K562 (cell line): Measurements from ENCODE around the gene ARHGAP24. TPM values are rescaled to one million over a fixed set of nuclear protein-coding genes. Genes with fewer than 3 reads are reported as not detected.

Source experiments
- ATAC-seq: fragments of 200-7000 bp; cut with Tn5 transposase; 3 replicates; pipeline ENCODE4 v1.9.1; 2020; ENCODE audit warnings: moderate library complexity
- BruUV-seq: library from RNA; stranded (reverse); fragments of 400-500 nt; replicated peaks from 2 replicates; lab custom pipeline; 2021; lab: Mats Ljungman, UMichigan
- CTCF ChIA-PET: fragments of 300-600 bp; formaldehyde crosslinking; extraction: SDS; loops from one replicate; lab custom pipeline; 2021; ENCODE audit warnings: low intra/inter-chr PET ratio; lab: Yijun Ruan, JAX
- POLR2A ChIA-PET: fragments of 300-600, 350-650 bp; sonication (Branson Sonifier 250); formaldehyde crosslinking; extraction: SDS; loops from one replicate; lab custom pipeline; 2021; ENCODE audit warnings: antibody characterized with exemption, inconsistent platforms; lab: Yijun Ruan, JAX
- DNase-seq, 4 experiments: peaks; one replicate each; pipeline versions ENCODE4 v3.0.0 to v3.0.0-alpha.2; 2011 to 2018; ENCODE audit warnings: low spot score in 3 of 4, mixed read lengths in 3 of 4; ENCODE audit errors: extremely low read depth in 1 of 4
- FAIRE-seq: peaks from 2 replicates; lab custom pipeline; 2011; peaks lifted over from hg19 to GRCh38; lab: Jason Lieb, UNC
- H2AFZ ChIP-seq: 2 replicates; pipeline ENCODE4 v1.6.0; 2011; ENCODE audit warnings: low read depth, low read length, control low read depth, inconsistent platforms
- H3K27ac ChIP-seq: fragments of 200-600 bp; 3 replicates; pipeline ENCODE4 v1.8.0; 2011; ENCODE audit warnings: low read depth, mild to moderate bottlenecking, control low read depth, inconsistent platforms, low read length, moderate library complexity, mixed read lengths; ENCODE audit errors: extremely low read depth
- H3K27me3 ChIP-seq, 2 experiments: fragments of 300-600 bp in 1 of 2; 2 replicates in 1 of 2; 3 replicates in 1 of 2; pipeline versions ENCODE4 v1.6.0 to v1.8.0; 2011; ENCODE audit warnings: inconsistent platforms in 2 of 2, low read length in 2 of 2, mild to moderate bottlenecking in 1 of 2, mixed read lengths in 1 of 2, moderate library complexity in 1 of 2; ENCODE audit not compliant: control insufficient read depth in 2 of 2, insufficient read depth in 2 of 2
- H3K36me3 ChIP-seq: fragments of 300-600 bp; 3 replicates; pipeline ENCODE4 v1.8.0; 2011; ENCODE audit warnings: mild to moderate bottlenecking, low read length, inconsistent platforms; ENCODE audit not compliant: control insufficient read depth, insufficient read depth
- H3K4me1 ChIP-seq, 2 experiments: fragments of 200-600 bp in 1 of 2; replicated peaks in 1 of 2; 2 replicates in 1 of 2; 3 replicates in 1 of 2; pipeline versions ENCODE4 v1.5.1 to v1.8.0; 2011; ENCODE audit warnings: inconsistent platforms in 2 of 2, low read length in 2 of 2, mild to moderate bottlenecking in 1 of 2, mixed read lengths in 1 of 2, moderate library complexity in 1 of 2; ENCODE audit not compliant: control insufficient read depth in 2 of 2, insufficient read depth in 2 of 2
- H3K4me2 ChIP-seq: 2 replicates; pipeline ENCODE4 v1.6.1; 2011; ENCODE audit warnings: low read length, control low read depth, inconsistent platforms, mixed read lengths; ENCODE audit not compliant: insufficient read depth
- H3K4me3 ChIP-seq: fragments of 200-600 bp; sonication (generic), shearing (Covaris generic); 2 replicates; pipeline ENCODE4 v1.5.1; 2016; ENCODE audit warnings: control low read depth, inconsistent platforms
- H3K79me2 ChIP-seq: fragments of 200-600 bp; 3 replicates; pipeline ENCODE4 v1.8.0; 2011; ENCODE audit warnings: low read length, inconsistent platforms; ENCODE audit not compliant: control insufficient read depth, insufficient read depth
- H3K9ac ChIP-seq, 2 experiments: 2 replicates each; pipeline versions ENCODE4 v1.6.0 to v1.6.1; 2011; ENCODE audit warnings: low read depth in 2 of 2, low read length in 2 of 2, control low read depth in 1 of 2, inconsistent platforms in 1 of 2, mild to moderate bottlenecking in 1 of 2, mixed read lengths in 1 of 2; ENCODE audit not compliant: insufficient read depth in 1 of 2
- H3K9me1 ChIP-seq: one replicate; pipeline ENCODE4 v1.6.0; 2011; ENCODE audit warnings: inconsistent platforms, mild to moderate bottlenecking, low read length, moderate library complexity; ENCODE audit not compliant: control insufficient read depth, insufficient read depth
- H3K9me3 ChIP-seq: replicated peaks from 2 replicates; pipeline ENCODE4 v1.5.1; 2011; ENCODE audit warnings: low read depth, low read length, inconsistent platforms; ENCODE audit not compliant: control insufficient read depth, insufficient read depth
- H4K20me1 ChIP-seq: replicated peaks from 2 replicates; pipeline ENCODE4 v1.6.1; 2011; ENCODE audit warnings: low read length, inconsistent platforms, mixed read lengths; ENCODE audit not compliant: control insufficient read depth, insufficient read depth
- BACH1 ChIP-seq: fragments of 200-800 bp; sonication (Bioruptor generic); IDR thresholded peaks from 2 replicates; pipeline ENCODE4 v1.6.1; 2016; ENCODE audit warnings: missing genetic modification characterization, missing compliant biosample characterization
- COPS2 ChIP-seq: fragments of 450-650 bp; conservative IDR thresholded peaks from 2 replicates; pipeline ENCODE4 v1.6.1; 2016; ENCODE audit warnings: mild to moderate bottlenecking, moderate library complexity
- DIDO1 ChIP-seq: fragments of 450-650 bp; IDR thresholded peaks from 2 replicates; pipeline ENCODE4 v1.6.1; 2016; ENCODE audit warnings: low read depth, missing biosample characterization, missing genetic modification characterization
- KDM1A ChIP-seq, 2 experiments: fragments of 450-650 bp; IDR thresholded peaks; 2 replicates each; pipeline ENCODE4 v1.6.1; 2016; ENCODE audit warnings: mild to moderate bottlenecking in 2 of 2
- NR4A1 ChIP-seq, 2 experiments: fragments of 250-450 bp in 1 of 2; fragments of 450-650 bp in 1 of 2; sonication (Bioruptor Pico) in 1 of 2; IDR thresholded peaks; 2 replicates each; pipeline versions ENCODE4 v1.4.0 to v1.6.1; 2016 to 2020; ENCODE audit warnings: mild to moderate bottlenecking in 2 of 2, missing compliant biosample characterization in 1 of 2, missing genetic modification characterization in 1 of 2, moderate library complexity in 1 of 2
- ZNF121 ChIP-seq: sonication (generic); formaldehyde crosslinking; conservative IDR thresholded peaks from 2 replicates; pipeline ENCODE4 v1.8.0; 2022; ENCODE audit warnings: missing genetic modification reagents
- WGBS: fragments of 100-300 bp; shearing (Covaris generic); methylation state at CpG from one replicate; pipeline ENCODE4 v1.1.6; 2016; ENCODE audit warnings: low coverage, mixed read lengths; ENCODE audit not compliant: insufficient coverage; ENCODE audit errors: missing lambda C conversion rate; 5-methylcytosine and 5-hydroxymethylcytosine counted together
- in situ Hi-C: fragments of 300-500 bp; cut with MboI; formaldehyde crosslinking; loops from 4 replicates; pipeline ENCODE4 v1.15.0; 2018; ENCODE audit warnings: inconsistent platforms, mixed read lengths
- intact Hi-C: fragments of 100-400 bp; cut with micrococcal nuclease; formaldehyde crosslinking; loops from 2 replicates; pipeline ENCODE4 v1.14.2; 2022
- polyA plus RNA-seq, 8 experiments: library from polyadenylated mRNA; depleted of rRNA in 4 of 8; stranded (reverse) in 5 of 8; unstranded in 3 of 8; fragments of >200 nt; fragmentation: Nextera tagmentation in 2 of 8; fragmentation: Illumina TruSeq in 1 of 8; extraction: Ambion mirVana in 2 of 8; extraction: Trizol in 1 of 8; gene quantifications; 2 replicates each; pipeline versions ENCODE4 v1.2.1 to v1.2.3, GENCODE V29; 2011 to 2014; ENCODE audit warnings: inconsistent platforms in 1 of 8, missing spikeins in 1 of 8
- total RNA-seq, 7 experiments: library from RNA; depleted of rRNA in 6 of 7; stranded (reverse); fragments of >200 nt in 6 of 7; fragmentation: Illumina TruSeq in 2 of 7; extraction: Trizol in 2 of 7; gene quantifications; 2 replicates each; pipeline versions ENCODE4 v1.2.1 to v1.2.3, GENCODE V29; 2011 to 2021; ENCODE audit warnings: low replicate concordance in 1 of 7
- TF ChIP-seq, protein P1 (sequence below): fragments of 200-800 bp; sonication (Bioruptor generic); IDR thresholded peaks from 2 replicates; pipeline ENCODE4 v1.6.1; 2017; ENCODE audit warnings: missing genetic modification characterization, missing compliant biosample characterization
- TF ChIP-seq, protein P2 (sequence below): sonication (generic); formaldehyde crosslinking; IDR thresholded peaks from 2 replicates; pipeline ENCODE4 v1.8.0; 2022; ENCODE audit warnings: mild to moderate bottlenecking, missing genetic modification reagents

The ARHGAP24 gene
- total and polyA plus RNA-seq, 9 of the 15 experiments (the other 6 are each of a cell fraction or from before 2014, with no cell fraction given) = 8.0 to 22.6 (median 14.0) TPM

DNA sequence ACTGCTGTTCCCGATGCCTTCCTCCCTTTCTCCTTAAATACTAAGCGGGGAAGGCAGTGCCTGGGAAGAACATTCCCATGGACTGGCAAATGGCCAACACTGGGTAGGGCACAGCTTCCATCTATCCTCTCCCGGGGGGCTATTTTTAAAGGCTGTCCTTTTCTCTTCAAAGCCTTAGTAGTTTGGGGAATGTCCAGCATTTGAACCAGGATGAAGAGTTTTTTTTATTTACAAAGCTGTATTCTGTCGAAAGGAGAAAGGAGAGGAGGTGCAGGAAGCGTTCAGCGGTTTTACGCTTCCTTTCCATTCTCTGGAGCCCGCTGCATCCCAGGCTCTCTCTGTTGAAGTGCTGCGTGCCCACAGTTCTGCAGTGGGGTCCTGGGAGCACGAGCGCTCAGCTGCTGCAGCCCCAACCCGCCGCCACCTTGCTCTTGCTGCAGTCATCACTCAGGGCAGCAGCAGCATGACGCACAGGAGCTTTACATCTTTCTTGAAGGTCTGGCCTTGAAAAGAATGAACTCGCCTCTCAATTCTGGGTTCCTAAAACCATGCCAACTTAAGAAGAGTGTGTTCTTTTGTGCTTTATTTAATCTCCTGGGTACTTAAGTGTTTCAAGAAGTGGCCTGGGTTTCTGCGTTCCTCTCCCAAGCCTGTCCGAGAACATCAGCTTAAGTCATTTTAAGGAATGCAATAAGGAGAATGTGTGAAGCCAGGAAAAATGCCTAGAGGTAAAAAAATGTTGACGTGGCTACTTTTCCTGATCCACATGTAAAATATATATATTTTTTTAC is 457.7 kb downstream of the ARHGAP24 start:
- no peaks in the 10 kb centered on the region for H3K36me3 ChIP-seq
- H3K4me3 ChIP-seq = no peak overlapping the region
- H3K27me3 ChIP-seq = no peaks in the 10 kb centered on the region
- ChIA-PET POLR2A (no interaction called here), CTCF (no interaction called here)
- 57% methylated on average over 18 of the region's 18 CpGs for WGBS
- H2AFZ ChIP-seq = no peak overlapping the region
- in situ Hi-C loops = no loop called here
- ATAC-seq (no peak), FAIRE-seq (no peak)
- no peaks in the 10 kb centered on the region for H4K20me1 ChIP-seq
- no peak overlapping the region for H3K9ac ChIP-seq
- TF ChIP-seq DIDO1 (tag) (no peak), KDM1A (IDR thresholded peaks at IDR 0.05) (no peak), COPS2 (no peak), NR4A1 (CRISPR knock-in tag; IDR thresholded peaks at IDR 0.05) (no peak), NR4A1 (tag; IDR thresholded peaks at IDR 0.05) (no peak), BACH1 (tag) (no peak), ZNF121 (CRISPR knock-in tag) (no peak)
- TF ChIP-seq, protein P1, sequence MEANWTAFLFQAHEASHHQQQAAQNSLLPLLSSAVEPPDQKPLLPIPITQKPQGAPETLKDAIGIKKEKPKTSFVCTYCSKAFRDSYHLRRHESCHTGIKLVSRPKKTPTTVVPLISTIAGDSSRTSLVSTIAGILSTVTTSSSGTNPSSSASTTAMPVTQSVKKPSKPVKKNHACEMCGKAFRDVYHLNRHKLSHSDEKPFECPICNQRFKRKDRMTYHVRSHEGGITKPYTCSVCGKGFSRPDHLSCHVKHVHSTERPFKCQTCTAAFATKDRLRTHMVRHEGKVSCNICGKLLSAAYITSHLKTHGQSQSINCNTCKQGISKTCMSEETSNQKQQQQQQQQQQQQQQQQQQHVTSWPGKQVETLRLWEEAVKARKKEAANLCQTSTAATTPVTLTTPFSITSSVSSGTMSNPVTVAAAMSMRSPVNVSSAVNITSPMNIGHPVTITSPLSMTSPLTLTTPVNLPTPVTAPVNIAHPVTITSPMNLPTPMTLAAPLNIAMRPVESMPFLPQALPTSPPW (CRISPR knock-in tag) = no peak
- TF ChIP-seq, protein P2, sequence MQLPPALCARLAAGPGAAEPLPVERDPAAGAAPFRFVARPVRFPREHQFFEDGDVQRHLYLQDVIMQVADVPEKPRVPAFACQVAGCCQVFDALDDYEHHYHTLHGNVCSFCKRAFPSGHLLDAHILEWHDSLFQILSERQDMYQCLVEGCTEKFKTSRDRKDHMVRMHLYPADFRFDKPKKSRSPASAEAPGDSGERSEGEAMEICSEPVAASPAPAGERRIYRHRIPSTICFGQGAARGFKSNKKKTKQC (CRISPR knock-in tag) = no peak
- TF ChIP-seq, all 486 proteins: peak for 0
- Histone ChIP-seq H3K79me2 (no peaks in the 10 kb centered on the region), H3K4me2 (no peak overlapping the region), H3K9me3 (no peaks in the 10 kb centered on the region), H3K27ac (no peak overlapping the region), H3K9me1 (no peaks in the 10 kb centered on the region), H3K4me1 (no peaks in the 10 kb centered on the region)
- intact Hi-C loops = no loop called here
- BruUV-seq = no TSS peak
- no peak for DNase-seq
